Activated T-cell treated with anti-CD3 and anti-CD28 coated beads for 4 hours (primary cell): ENCODE results near the gene CYP19A1.
A peak's percentile ranks its signal among the peaks of the same experiment; 100 is the strongest.
"Not testable (repeated sequence)": the region's sequence is repeated elsewhere in the genome, so short reads cannot be mapped to it uniquely, and the experiment has no call there.

Source experiments
- DNase-seq: peaks from one replicate; pipeline ENCODE4 v3.0.0-alpha.2; 2020

CYP19A1 gene

DNA sequence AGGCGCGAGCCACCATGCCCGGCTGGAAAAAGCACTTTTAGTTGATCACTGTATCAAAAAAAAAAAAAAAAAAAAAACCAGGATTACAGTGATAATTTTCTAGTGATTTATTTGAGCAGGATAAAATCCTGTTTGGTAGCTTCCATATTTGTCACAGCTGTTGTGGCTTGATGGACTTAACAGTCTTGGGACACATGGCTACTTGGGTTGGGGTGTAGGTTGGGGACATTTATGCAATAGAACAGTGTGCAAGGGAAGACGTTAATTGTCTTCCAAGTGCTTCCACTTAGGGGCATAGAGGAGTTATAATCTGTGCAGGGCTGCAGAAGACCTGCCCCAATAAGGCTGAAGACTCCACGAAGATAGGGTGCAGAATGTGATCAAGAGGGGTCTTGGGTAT, 136.8 kb downstream of the CYP19A1 start:
- no peak for DNase-seq

DNA sequence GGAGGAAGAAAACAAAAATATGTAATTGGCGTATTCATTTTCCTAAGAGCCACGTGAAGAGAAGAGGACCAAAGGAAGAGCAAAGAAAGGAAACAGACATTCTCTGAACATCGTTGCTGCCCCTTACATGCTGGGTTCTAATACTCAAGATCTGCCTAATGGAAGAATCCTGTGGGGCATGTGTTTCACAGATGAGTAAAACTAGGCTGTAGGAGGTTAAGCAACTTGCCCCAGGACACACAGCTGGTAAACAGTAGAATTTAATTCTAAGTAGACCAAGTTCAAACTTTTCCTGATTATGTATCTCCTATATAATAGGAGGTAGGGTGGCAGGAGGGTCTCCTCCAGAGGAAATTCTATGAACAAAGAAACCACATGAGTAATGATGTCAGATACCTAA, 137.6 kb downstream of the CYP19A1 start:
- DNase-seq: no peak

DNA sequence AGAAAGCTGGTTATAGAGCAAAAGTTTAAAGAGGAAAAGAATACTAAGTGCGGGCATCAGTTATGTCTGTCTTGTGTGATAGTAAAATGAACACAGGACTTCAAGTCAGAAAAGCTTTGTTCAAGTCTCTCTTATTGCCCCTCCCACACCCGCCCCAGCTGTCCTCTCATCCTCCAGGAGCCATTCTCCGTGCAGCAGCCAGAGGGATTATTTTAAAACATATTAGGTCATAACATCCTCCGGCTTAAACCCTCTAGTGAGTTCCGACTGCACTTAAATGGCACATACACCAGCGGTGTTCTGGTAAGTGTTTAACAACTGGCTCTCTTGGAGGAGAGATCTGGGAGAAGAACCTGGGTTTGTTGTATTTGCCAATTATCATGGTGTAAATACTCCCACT, 138.9 kb downstream of the CYP19A1 start:
- DNase-seq: no peak

DNA sequence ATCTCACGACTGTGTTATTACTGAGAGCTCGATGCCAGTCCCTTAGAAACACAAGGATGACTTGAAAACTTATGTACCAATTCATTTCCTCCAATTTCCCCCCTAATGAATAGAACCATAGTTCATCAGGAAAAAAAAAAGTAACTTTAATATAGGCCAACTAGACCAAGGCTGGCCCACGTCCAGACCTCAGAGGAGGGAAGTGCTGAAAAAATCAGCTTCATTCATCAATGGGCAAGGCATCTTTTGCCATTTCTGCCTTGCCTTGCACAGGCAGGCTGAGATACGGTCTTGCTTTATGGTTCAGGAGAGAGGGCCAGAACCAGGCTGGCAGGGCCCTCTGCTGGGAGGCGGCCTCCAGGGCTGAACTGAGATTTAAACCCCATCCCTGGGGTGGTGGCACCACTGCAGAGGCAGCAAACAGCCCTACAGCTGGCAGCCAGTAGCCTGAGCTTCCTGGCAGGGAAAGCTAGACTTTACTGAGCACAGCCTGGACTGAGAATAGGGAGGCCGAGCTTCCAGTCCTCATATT, 139.6 kb downstream of the CYP19A1 start:
- DNase-seq: no peak

DNA sequence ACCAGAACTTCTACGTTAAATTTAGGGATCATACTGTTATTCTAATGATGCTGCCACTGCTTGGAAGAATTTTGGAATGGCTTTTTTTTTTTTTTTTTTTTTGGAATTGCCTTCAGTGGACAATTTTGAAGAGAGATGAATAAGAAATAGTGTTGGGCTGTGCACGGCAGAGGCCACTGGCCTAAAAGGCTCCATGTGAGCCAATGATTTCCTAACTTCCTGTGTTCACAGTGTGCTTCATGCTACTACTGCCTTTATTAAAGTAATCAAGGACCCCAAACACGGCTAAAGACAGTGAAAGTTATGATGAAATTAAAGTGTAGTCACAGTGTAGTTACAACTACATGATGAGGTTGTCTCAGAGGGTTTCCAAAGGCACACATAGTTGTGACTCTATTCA, 142.9 kb downstream of the CYP19A1 start:
- DNase-seq: no peak

DNA sequence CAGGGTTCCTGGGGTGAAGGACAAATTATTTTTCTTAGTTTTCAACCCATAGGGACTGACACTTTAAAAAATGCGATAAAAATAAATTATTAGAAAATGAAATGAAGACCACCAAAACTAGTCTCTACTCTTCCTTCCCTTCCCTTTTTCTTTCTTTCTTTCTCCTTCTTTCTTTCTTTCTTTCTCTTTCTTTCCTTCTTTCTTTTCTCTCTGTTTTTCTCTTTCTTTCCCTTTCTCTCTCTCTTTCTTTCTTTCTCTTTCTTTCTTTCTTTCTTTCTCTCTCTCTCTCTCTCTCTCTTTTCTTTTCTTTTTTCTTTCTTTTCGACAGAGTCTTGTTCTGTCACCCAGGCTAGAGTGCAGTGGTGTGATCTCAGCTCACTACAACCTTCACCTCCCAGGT, 144.4 kb downstream of the CYP19A1 start:
- no peak for DNase-seq

DNA sequence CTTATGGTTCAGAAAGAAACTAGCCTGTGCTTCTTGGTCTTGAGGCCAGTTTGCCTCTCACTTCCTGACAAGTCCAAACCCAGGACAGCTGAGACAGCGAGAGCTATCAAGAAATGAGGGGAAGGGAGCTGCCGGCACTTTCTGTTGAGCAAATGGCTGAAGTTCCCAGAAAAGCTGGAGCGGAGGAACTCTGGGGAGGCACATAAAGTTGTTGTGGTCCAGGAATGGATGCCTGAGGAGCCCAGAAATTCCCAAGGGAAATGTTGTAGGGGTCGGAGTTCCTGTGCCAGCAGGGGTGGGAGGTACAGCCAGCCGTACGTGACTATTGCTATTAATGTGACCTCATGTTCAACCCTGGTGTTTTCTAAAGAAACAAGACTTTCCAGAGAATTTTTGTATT, 144.9 kb downstream of the CYP19A1 start:
- DNase-seq: no peak

DNA sequence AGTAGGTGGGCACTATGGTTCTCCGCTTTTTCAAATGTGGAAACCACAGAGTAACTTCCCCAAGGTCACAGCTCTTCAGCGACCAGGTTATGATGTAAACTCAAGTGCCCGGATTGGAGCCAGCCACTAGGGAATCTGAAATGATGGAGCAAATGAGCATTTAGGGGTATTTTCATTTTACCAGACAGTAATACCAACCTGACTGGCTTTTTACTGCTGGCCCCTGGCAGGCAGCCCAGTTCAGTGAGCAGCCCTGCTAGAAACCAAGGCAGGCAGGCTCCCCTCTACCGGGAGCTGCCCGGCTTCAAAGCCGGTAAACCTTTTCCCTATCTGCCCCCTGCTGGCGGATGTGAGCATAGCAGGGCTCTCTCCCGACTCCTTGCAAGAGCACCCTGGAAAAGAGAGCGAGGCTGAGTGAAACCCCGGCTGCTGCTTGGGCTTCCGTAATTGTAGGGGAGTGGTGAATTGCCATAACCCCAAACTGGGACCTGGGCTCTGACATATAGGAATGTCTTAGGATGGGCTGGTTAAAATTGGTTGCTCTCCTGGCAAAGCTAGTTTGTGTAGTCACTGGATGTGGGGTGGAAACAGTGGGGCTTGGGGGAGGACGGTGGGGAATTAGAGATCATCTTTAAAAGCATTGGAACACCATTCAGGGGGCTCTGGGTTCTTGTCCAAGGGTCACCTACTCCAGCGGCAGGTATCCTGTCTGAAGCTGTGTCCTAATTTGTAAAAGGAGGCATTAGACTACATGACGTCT, 145.7 kb downstream of the CYP19A1 start:
- peak; percentile 66 for DNase-seq

DNA sequence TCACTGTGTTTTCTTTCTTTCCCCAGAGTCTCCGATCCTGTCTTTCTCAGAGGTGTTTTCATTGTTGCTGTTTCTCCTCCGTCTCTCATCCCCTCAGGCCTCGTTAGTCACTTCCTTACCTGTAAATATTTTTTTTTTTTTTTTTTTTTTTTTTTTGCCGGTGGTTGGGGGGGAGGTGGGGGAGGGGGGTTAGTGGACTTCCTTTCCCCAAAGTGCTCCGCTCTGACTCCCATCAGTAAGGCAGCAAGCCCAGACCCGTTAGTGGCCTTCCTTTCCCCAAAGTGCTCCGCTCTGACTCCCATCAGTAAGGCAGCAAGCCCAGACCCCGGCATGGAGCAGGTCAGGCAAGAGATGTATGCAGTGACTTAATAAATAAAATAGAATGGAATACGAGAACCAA, 146.6 kb downstream of the CYP19A1 start:
- DNase-seq: no peak

DNA sequence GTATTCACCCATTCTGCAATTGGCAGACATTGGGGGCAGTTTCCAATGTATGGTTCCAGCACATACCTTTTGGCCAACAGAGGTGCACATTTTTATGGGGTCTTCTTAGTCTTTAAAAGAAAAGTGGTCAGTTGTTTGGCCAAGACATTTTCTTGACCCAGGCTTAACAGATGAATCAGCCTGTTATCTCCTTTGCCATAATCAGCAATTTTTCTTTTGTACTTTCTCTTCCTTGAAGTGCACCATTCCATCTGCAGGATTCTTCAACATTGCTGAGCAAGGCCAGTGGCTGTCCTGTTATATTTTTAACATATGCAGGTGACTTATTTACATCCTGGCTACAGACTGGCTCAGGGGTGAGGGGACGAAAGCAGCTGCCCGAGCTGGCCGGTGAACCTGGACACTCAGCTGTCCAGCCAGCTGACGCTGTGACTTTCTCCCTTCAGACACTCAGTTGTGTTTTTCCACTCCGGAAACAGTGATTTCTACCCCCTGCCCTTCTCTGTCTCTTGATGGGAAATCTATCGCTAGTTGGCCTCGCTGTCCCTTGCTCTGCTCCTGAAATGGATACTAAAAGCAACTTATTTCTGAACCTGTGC, 147.2 kb downstream of the CYP19A1 start:
- no peak for DNase-seq

DNA sequence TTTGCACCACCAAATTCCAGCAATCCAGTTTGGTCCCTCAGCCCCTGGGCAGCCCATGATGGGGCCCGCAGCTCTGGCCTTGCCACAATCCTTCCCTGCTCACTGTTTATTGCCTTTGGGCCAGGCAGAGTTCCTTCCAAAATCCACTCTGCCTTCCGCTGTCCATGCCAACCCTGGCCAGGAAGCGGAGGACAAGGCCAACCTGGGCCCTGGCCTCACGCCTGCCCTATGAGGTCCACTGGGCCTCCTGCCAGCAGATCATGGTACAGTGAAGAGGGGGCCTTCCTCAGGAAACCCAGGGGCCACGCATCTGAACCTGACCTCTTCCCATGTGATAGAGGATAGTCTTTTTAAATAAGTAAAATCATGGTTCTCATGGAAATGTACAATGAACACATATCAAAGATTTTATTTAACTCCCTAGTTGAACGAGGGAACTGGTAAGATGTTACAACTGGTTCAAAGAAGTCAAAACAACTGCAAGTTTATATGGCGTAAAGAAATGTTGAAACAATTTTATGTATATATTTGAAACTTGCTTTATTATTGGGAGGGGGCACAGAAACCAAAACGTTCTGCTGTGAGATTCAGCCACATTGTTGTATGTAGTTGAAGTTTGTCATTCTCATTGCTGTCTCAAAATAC, 147.8 kb downstream of the CYP19A1 start:
- DNase-seq: no peak

DNA sequence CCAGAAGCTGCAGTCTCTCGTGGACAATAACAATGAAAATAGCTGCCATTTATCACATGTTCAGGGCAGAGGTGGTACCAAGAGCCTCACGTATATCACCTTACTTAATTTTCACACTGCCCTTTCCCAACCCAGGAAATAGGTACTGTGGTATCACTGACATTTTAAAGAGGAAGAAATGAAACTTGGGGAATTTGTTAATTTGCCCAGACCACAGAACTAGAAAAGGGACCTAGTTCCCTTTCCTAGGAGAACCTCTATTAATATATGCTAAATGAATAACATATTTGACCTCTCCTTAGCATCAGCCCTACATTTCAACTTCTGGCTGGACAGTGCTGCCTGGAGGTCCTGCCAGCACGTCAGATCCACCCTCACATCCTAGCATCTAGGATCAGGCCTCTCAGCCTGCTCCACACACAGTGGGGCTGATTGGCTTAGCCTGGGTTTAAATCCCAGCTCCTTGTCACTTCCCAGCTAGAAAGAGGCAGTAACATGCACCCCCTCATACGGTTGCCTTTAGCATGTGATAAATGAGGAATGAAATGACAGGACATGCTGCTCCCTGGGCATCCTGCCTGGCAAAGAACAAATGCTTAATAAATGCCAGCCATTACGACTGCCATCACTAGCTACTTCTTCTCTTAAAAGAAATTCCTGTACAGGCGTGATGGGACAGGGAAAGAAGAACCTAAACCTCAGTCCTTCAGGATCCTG, 148.6 kb downstream of the CYP19A1 start:
- DNase-seq: no peak

DNA sequence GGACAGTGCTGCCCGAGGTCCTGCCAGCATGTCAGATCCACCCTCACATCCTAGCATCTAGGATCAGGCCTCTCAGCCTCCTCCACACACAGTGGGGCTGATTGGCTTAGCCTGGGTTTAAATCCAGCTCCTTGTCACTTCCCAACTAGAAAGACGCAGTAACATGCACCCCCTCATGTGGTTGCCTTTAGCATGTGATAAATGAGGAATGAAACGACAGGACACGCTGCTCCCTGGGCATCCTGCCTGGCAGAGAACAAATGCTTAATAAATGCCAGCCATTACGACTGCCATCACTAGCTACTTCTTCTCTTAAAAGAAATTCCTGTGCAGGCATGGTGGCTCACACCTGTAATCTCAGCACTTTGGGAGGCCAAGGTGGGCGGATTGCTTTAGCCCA, 149.6 kb downstream of the CYP19A1 start:
- DNase-seq: not testable (repeated sequence)

DNA sequence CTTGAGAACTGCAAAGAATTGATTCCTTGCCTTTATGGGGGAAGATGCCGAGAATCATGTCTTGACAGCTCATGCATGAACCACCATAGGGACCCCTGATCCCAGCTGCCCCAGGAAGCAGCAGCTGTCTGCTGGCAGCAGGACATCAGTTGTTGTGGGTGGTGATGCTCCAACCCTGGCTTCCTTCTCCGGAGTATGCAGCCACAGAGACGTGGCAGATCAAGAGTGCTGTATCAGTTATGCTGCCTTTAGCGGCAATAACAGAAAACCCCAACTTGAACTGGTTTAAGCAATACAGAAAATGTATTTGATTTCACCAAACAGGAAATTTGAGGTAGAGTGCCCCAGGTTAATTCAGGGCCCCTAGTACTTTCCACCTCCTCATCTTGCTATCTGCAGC, 151.5 kb downstream of the CYP19A1 start:
- DNase-seq: no peak

DNA sequence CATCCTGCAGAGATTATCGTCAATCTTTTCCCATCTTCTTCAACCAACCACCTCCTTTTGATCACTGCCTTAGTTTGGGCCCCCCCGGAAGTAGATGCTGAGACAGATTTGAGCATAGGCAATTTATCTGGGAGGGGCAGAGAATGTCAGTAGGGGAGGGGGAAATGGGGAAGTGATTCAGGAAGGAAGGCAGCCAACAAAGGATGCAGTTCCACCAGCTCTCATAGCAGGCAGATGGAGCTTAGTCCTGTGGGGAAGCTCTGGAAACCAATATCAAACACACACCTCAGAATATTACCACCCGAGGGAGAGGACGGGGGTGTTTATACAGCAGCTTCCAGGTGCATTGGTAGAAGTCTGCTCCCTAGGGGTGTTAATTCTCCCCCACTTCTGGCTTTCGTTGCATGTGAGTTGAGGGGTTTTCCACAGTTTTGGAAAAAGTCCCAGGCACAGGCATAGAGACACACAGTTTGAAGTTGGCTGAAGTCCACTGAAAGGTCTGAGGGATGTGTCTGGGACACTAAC, 152.2 kb downstream of the CYP19A1 start:
- DNase-seq: no peak

DNA sequence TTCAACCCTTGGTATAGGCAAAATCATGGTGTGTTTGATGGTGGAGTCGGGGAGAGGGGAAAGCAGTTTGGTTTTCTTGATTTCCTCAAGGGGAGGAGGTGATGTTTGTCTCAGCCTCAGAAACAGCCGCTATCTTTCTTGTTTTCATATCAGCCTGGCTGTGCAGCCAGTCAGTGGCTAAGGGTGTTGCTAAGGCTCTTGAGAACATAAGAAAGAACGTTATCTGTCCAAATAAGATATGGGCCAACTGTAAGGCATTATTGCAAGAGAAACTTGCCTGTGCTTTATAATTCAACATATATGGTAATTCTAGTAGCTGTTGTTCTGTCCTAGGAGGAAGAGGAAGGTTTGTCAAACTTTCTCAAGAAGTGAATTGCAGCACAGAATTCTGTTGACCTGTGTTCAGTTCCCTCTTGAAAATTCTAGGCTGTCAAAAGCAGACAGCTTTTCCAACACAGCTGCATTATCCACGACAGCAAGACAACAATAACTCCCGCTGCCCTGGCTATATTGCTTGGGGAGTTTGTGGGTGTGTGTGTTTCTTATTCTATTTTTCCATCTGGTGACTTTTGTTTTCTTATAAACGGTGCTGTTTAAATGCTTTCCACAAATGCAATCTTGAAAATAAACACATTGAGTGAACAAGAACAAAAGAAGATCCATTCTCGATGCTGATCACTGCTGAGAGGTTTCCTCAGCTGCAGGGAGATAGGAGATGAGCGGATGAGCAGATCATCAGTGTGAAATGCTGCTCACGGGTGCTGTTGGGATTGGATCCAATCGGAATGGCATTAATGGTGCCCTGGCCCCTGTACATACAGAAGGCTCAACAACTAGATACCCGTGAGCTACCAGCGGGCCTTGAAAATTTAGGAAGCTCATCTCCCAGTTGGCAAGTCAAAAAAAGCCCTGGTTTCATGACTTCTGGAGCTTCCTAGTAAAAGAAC, 152.9 kb downstream of the CYP19A1 start:
- DNase-seq: no peak

DNA sequence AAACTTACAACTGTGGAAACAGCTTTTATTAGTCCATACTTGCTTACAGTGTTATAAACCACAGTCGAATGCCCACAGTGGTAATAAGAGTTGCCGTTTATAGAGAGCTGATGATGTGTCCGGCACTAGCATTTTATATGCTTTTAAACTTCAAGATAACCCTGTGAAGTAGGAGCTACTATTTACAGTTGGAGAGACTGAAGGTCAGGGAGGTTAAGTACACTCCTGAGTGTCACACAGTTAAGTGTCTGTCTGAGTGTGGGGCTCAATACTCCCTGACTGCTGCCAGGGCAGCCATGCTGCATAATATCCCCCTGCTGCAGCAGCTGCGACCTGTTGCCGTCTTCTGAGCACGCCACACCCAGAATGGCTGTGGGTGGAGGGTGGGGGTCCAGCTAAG, 153.8 kb downstream of the CYP19A1 start:
- DNase-seq: no peak

DNA sequence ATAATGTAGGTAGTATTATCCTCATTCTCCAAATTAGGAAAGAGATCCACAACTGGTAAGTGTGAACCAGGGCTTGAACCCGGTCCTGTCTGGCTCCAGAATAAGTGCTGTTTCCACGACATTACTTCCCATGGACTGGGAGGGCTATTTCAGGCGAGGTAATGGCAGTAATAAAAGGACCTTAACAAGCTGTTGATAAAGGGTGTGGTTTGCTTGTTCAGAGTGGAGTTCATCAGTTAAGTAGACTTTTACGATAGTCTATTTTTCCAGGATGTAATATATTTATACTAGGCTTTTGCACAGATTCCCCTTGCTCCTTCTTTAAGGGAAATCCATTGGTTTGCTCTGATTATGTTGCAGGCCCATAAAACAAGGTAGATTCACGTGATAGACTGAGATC, 155.3 kb downstream of the CYP19A1 start:
- DNase-seq: no peak

DNA sequence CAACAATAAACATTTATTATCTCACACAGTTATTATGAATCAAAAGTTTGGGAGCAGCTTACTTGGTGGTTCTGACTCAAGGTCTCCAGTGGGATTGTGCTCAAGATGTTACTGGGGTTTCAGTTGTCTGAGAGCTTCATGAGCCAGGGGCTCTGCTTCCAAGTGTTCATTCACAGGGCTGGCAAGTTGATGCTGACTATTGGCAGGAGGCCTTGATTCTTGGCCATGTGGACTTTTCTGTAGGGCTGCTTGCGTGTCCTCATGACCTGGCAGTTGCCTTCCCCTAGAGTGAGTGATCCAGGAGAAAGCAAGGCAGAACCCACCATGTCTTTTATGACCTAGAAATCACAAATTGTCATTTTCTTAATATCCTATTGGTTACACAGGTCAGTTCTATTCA, 156.5 kb downstream of the CYP19A1 start:
- no peak for DNase-seq

DNA sequence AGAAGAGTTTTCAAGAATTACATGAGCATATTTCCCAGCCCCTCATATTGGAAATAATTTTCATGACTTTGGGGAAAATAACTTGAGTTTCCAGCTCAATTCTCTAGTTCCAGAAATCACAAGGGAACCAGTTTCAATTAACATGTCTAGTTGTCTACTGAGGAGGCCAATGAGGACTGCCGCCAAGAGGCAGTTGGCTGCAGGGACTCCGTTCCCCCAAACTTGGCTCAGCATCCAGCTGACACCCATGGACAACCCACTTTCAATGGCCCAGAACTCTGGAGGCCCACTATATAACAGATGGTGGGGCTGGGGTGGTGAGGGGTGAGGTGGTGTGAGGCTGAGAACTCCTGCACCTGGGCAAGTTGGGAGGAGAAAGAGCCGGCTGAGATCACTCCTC, 157.2 kb downstream of the CYP19A1 start:
- no peak for DNase-seq

DNA sequence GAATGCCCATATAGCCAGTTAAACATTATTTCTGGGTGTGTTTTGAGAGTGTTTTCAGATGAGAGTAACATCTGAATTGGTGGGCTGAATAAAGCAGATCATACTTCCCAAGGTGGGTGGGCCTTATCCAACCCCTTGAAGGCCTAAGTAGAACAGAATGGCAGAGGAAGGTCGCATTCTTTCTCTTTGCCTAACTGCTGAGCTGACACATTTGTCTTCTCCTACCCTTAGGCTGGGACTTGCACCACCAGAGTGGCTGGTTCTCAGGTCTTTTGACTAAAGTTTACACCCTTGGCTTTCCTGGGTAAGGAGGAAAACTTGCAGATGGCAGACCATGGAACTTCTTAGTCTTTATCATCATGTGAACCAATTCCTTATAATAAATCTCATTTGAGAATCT, 157.9 kb downstream of the CYP19A1 start:
- no peak for DNase-seq

DNA sequence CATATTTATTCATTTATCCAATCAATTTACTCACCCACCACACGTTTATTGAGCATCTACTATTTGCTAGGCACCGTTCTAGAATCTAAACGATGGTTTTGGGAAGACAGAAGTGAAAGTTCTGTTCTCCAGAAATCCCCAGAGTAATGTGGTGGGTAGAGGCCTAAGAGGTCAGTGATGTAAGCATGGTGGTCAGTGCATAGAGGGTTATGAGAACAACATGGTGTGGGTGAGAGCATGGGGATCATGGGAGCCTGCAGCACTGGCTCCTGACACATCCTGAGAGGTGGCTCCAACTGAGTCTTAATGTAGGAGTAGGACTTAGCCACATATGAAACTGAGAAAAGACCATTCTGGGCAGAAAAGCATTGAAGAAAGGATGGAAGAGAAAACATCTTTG, 158.4 kb downstream of the CYP19A1 start:
- no peak for DNase-seq
